H1 (cell line): ENCODE measurements around the gene TOP1. TPM values are rescaled to one million over a fixed set of nuclear protein-coding genes. Genes with fewer than 3 reads are reported as not detected.

Experiments
- CEBPB ChIP-seq: IDR thresholded peaks from 2 replicates; pipeline ENCODE4 v1.6.1; 2012; ENCODE audit warnings: low read depth, low read length
- CREB1 ChIP-seq: IDR thresholded peaks from 2 replicates; pipeline ENCODE4 v1.6.1; 2012; ENCODE audit warnings: inconsistent platforms
- CTBP2 ChIP-seq: IDR thresholded peaks from 2 replicates; pipeline ENCODE4 v1.7.0; 2011; ENCODE audit warnings: borderline replicate concordance, mild to moderate bottlenecking, moderate library complexity, mixed read lengths, low read length; ENCODE audit not compliant: insufficient read depth, insufficient read length
- EGR1 ChIP-seq: IDR thresholded peaks from 2 replicates; pipeline ENCODE4 v1.6.1; 2011; ENCODE audit warnings: low read depth, low read length, borderline replicate concordance
- FOSL1 ChIP-seq: IDR thresholded peaks from 2 replicates; pipeline ENCODE4 v1.6.1; 2011; ENCODE audit warnings: mild to moderate bottlenecking, low read depth, low read length, moderate library complexity; ENCODE audit not compliant: insufficient read depth
- MAFK ChIP-seq: IDR thresholded peaks from 2 replicates; pipeline ENCODE4 v1.6.1; 2012; ENCODE audit warnings: low read depth, mild to moderate bottlenecking, improper control_type of control experiment, low read length
- RAD21 ChIP-seq, 2 experiments: IDR thresholded peaks in 1 of 2; conservative IDR thresholded peaks in 1 of 2; 2 replicates each; pipeline ENCODE4 v1.6.1; 2011; ENCODE audit warnings: low read depth in 2 of 2, low read length in 2 of 2, improper control_type of control experiment in 1 of 2, inconsistent platforms in 1 of 2, mild to moderate bottlenecking in 1 of 2, moderate library complexity in 1 of 2
- RBBP5 ChIP-seq: IDR thresholded peaks from 2 replicates; pipeline ENCODE4 v1.7.1; 2012; ENCODE audit warnings: low read depth, mild to moderate bottlenecking, inconsistent platforms, low read length, moderate library complexity, borderline replicate concordance
- SUZ12 ChIP-seq: fragments of 200-600 bp; sonication (generic); IDR thresholded peaks from 2 replicates; pipeline ENCODE4 v1.6.1; 2012; ENCODE audit warnings: mild to moderate bottlenecking, inconsistent platforms, low read length, moderate library complexity, mixed read lengths
- polyA plus RNA-seq, 7 experiments: library from polyadenylated mRNA; depleted of rRNA in 3 of 7; stranded (reverse) in 5 of 7; unstranded in 2 of 7; fragments of >200 nt in 5 of 7; fragments of 200-250 nt in 2 of 7; gene quantifications; 1 replicate in 5 of 7; 2 replicates in 1 of 7; 4 replicates in 1 of 7; pipeline versions ENCODE4 v1.2.1 to v1.2.3, GENCODE V29; 2011 to 2013; ENCODE audit warnings: missing spikeins in 2 of 7, mixed read lengths in 2 of 7
- total RNA-seq: library from RNA; stranded (reverse); fragmentation: NEBNext Ultra II Directional; extraction: Animal tissue kit (Norgen Biotek cat#: 25700); gene quantifications from 2 replicates; pipeline ENCODE4 v1.2.1, GENCODE V29; 2021
- TF ChIP-seq, protein P1 (sequence below): fragments of 300-600 bp; sonication (generic); IDR thresholded peaks from 2 replicates; pipeline ENCODE4 v1.7.1; 2012; ENCODE audit warnings: low read length, moderate library complexity, mild to moderate bottlenecking, inconsistent platforms; ENCODE audit not compliant: insufficient replicate concordance

TOP1 gene
- total and polyA plus RNA-seq, 2 of the 8 experiments (the other 6 are each of a cell fraction or from before 2014, with no cell fraction given): 7.4 to 108 TPM

DNA sequence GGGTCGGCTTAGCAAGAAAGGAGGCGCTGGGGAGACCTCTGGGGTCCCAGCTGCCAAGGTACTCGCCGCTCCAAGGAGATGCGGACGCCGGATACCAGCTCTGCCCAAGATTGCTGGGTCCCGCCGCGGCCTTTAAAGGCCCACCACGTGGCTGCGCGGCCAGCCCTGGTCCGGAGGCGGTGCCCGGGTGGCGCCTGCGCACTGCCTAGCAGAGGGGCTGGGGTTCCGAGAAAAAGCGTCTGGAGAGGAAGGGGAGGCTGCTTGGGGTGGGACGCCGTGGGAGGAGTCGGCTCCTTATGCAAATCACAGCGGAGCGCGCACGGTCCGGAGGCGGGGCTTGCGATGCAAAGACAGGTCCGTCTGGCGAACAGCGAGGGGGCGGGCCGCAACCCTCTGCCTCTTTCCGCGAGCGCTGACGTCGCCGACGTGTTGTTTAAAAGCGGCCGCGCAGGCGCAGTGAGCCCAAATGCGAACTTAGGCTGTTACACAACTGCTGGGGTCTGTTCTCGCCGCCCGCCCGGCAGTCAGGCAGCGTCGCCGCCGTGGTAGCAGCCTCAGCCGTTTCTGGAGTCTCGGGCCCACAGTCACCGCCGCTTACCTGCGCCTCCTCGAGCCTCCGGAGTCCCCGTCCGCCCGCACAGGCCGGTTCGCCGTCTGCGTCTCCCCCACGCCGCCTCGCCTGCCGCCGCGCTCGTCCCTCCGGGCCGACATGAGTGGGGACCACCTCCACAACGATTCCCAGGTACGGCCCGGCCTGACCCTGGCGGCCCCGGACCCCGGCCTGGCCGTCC, at the start of gene TOP1 (continued):
- TF ChIP-seq CTBP2 (no peak), RBBP5 (no peak), RAD21 (IDR thresholded peaks at IDR 0.05 in 1 of 2, conservative IDR thresholded peaks at IDR 0.05 in 1 of 2; ENCODE audit: low read depth in 2 of 2, low read length in 2 of 2) (no peak), CEBPB (peak; percentile 86), EGR1 (no peak), CREB1 (peak; percentile 83), MAFK (no peak), FOSL1 (no peak), SUZ12 (no peak)
- TF ChIP-seq, protein P1, sequence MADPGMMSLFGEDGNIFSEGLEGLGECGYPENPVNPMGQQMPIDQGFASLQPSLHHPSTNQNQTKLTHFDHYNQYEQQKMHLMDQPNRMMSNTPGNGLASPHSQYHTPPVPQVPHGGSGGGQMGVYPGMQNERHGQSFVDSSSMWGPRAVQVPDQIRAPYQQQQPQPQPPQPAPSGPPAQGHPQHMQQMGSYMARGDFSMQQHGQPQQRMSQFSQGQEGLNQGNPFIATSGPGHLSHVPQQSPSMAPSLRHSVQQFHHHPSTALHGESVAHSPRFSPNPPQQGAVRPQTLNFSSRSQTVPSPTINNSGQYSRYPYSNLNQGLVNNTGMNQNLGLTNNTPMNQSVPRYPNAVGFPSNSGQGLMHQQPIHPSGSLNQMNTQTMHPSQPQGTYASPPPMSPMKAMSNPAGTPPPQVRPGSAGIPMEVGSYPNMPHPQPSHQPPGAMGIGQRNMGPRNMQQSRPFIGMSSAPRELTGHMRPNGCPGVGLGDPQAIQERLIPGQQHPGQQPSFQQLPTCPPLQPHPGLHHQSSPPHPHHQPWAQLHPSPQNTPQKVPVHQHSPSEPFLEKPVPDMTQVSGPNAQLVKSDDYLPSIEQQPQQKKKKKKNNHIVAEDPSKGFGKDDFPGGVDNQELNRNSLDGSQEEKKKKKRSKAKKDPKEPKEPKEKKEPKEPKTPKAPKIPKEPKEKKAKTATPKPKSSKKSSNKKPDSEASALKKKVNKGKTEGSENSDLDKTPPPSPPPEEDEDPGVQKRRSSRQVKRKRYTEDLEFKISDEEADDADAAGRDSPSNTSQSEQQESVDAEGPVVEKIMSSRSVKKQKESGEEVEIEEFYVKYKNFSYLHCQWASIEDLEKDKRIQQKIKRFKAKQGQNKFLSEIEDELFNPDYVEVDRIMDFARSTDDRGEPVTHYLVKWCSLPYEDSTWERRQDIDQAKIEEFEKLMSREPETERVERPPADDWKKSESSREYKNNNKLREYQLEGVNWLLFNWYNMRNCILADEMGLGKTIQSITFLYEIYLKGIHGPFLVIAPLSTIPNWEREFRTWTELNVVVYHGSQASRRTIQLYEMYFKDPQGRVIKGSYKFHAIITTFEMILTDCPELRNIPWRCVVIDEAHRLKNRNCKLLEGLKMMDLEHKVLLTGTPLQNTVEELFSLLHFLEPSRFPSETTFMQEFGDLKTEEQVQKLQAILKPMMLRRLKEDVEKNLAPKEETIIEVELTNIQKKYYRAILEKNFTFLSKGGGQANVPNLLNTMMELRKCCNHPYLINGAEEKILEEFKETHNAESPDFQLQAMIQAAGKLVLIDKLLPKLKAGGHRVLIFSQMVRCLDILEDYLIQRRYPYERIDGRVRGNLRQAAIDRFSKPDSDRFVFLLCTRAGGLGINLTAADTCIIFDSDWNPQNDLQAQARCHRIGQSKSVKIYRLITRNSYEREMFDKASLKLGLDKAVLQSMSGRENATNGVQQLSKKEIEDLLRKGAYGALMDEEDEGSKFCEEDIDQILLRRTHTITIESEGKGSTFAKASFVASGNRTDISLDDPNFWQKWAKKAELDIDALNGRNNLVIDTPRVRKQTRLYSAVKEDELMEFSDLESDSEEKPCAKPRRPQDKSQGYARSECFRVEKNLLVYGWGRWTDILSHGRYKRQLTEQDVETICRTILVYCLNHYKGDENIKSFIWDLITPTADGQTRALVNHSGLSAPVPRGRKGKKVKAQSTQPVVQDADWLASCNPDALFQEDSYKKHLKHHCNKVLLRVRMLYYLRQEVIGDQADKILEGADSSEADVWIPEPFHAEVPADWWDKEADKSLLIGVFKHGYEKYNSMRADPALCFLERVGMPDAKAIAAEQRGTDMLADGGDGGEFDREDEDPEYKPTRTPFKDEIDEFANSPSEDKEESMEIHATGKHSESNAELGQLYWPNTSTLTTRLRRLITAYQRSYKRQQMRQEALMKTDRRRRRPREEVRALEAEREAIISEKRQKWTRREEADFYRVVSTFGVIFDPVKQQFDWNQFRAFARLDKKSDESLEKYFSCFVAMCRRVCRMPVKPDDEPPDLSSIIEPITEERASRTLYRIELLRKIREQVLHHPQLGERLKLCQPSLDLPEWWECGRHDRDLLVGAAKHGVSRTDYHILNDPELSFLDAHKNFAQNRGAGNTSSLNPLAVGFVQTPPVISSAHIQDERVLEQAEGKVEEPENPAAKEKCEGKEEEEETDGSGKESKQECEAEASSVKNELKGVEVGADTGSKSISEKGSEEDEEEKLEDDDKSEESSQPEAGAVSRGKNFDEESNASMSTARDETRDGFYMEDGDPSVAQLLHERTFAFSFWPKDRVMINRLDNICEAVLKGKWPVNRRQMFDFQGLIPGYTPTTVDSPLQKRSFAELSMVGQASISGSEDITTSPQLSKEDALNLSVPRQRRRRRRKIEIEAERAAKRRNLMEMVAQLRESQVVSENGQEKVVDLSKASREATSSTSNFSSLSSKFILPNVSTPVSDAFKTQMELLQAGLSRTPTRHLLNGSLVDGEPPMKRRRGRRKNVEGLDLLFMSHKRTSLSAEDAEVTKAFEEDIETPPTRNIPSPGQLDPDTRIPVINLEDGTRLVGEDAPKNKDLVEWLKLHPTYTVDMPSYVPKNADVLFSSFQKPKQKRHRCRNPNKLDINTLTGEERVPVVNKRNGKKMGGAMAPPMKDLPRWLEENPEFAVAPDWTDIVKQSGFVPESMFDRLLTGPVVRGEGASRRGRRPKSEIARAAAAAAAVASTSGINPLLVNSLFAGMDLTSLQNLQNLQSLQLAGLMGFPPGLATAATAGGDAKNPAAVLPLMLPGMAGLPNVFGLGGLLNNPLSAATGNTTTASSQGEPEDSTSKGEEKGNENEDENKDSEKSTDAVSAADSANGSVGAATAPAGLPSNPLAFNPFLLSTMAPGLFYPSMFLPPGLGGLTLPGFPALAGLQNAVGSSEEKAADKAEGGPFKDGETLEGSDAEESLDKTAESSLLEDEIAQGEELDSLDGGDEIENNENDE: no peak
